ENCODE data around the gene JMY.

GRCh38 chr5:79305706-79306105 is 69.8 kb downstream of the JMY start:
- TF ChIP-seq POLR2A (IDR thresholded peaks at IDR 0.05; ENCODE audit: low read depth) (no peak), CTCF (IDR thresholded peaks at IDR 0.05) (no peak)

Data from esophagus muscularis mucosa (tissue), 3 donors.